H7 (cell line): Measurements from ENCODE around the gene SNX19. TPM values are rescaled to one million over a fixed set of nuclear protein-coding genes. Genes with fewer than 3 reads are reported as not detected.

ENCODE experiments used
- DNase-seq: peaks from one replicate; pipeline ENCODE4 v3.0.0; 2012
- H3K27me3 ChIP-seq: 2 replicates; pipeline ENCODE4 v1.6.0; 2011; ENCODE audit warnings: mild to moderate bottlenecking, low read length; ENCODE audit not compliant: control insufficient read depth, insufficient read depth
- H3K36me3 ChIP-seq: replicated peaks from 2 replicates; pipeline ENCODE4 v1.5.1; 2011; ENCODE audit warnings: low read length; ENCODE audit not compliant: control insufficient read depth, insufficient read depth
- H3K4me3 ChIP-seq: 2 replicates; pipeline ENCODE4 v1.5.1; 2011; ENCODE audit warnings: low read depth, mild to moderate bottlenecking, control low read depth, low read length, moderate library complexity; ENCODE audit not compliant: insufficient read depth
- total RNA-seq: library from RNA; depleted of rRNA; stranded (reverse); fragments of >200 nt; shearing (Covaris generic); gene quantifications from 2 replicates; pipeline ENCODE4 v1.2.3, GENCODE V29; 2014

Gene SNX19
- total RNA-seq, 1 experiment from 2014 or later, result 22.7 TPM

DNA sequence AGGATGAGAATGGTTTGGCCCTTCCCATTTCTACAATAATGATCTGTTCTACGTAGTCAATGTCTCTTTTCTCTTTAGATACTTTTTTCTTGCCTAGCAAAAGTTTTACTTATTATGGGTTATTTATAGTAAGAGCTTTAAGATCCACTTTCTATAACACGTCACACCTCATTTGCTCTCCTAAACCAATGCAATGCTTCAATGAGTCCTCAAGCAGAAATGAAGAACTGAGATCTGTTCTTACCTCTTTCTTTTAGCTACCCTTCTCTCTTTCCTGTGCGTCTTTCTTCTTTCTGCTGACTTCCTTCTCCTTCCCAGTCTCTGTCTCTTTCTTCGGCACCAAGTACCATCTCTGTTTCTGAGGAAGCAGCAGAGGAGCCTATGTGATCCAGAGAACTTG is 61.8 kb downstream of the SNX19 start:
- Histone ChIP-seq H3K4me3 (no peak overlapping the region), H3K36me3 (no peaks in the 10 kb centered on the region), H3K27me3 (no peaks in the 10 kb centered on the region)
- no peak for DNase-seq

DNA sequence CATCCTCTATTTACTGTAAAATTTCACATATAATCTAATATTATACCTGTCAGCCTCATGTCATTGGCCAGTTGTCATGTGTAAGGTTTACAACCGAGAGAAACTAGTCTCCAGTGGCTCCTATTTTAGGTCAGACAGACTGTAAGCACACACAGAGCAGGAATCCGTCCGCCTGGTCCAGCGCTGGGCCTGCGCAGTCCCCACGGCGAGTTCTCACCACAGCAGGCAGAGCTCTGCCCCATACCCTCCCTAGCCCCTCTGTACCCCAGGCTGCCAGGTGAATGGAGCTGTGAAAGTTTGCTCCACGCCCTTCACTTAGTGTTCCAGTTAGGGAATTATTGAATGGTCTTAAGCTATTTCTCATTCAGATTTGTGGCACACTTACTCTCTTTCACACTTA is 63.7 kb downstream of the SNX19 start:
- Histone ChIP-seq H3K4me3 (no peak overlapping the region), H3K27me3 (no peaks in the 10 kb centered on the region), H3K36me3 (no peaks in the 10 kb centered on the region)
- DNase-seq, result no peak

- DNase-seq, result no peak
- Histone ChIP-seq H3K36me3 (no peaks in the 10 kb centered on the region), H3K4me3 (no peak overlapping the region), H3K27me3 (no peaks in the 10 kb centered on the region)
Observed at GRCh38 chr11:130850185-130850944, 65.9 kb downstream of the SNX19 start.

- Histone ChIP-seq H3K36me3 (no peaks in the 10 kb centered on the region), H3K27me3 (no peaks in the 10 kb centered on the region), H3K4me3 (no peak overlapping the region)
- no peak for DNase-seq
Observed at GRCh38 chr11:130849215-130849568, 67.1 kb downstream of the SNX19 start.

DNA sequence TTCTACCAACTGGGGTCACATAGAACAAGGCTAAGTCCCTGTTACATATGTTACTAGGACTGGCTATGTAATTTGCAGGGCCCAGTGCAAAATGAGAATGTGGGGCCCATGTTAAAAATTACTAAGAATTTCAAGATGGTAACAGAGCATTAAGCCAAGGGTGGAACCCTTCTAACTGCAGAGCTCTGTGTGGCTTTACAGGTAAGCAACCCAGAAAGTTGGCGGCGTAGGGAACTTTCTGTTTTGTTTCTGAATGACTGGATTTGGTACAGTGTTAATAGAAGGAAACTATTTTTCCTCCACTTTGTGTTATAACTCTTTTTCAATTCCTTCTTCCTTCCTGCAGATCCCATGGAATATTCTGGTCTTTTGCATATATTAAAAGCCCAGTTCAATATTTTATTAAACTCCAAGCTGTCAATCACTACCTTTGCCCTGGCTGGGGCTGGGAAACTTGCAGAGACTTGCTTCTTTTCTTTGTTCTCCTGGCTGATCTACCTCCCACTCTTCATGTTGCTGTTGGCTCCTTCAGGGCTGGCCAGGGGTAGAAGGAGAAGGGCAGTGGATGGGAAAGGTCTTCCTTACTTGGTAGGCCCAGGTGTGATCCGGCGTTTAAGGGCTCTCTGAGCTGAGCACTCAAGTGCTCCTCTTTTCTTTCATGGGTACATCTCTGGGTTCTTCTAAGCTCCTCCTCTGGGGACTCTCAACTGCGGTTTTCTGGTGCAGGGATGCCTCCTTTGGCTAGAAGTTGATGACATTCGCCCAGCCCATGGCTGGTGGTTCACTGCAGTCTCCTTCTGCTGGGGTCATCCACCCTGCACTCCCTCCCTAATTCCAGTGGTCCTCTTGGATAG is 67.7 kb downstream of the SNX19 start:
- Histone ChIP-seq H3K36me3 (no peaks in the 10 kb centered on the region), H3K4me3 (no peak overlapping the region), H3K27me3 (no peaks in the 10 kb centered on the region)
- DNase-seq, result no peak

DNA sequence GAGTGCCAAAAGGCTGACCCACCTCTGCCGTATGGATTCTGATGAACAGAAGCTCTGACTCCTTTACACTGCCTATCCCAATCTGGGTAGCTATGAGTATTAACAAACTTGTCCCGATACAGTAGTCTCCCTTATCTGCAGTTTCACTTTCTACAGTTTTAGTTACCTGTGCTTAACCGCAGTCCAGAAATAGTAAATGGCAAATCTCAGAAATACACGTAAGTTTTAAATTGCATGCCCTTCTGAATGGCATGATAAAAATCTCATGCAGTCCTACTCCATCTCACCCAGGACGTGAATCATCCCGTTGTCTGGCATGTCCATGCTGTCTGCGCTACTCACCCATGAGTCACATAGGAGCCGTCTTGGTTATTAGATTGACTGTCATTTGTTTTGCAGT is 68.8 kb downstream of the SNX19 start:
- H3K4me3 ChIP-seq, result no peak overlapping the region
- H3K36me3 ChIP-seq, result no peaks in the 10 kb centered on the region
- no peaks in the 10 kb centered on the region for H3K27me3 ChIP-seq
- no peak for DNase-seq

- H3K27me3 ChIP-seq, result no peaks in the 10 kb centered on the region
Observed at GRCh38 chr11:130846606-130847005, 69.7 kb downstream of the SNX19 start.

GRCh38 chr11:130842001-130842400 is 74.3 kb downstream of the SNX19 start:
- DNase-seq, result no peak
- Histone ChIP-seq H3K27me3 (no peaks in the 10 kb centered on the region), H3K4me3 (no peak overlapping the region), H3K36me3 (no peaks in the 10 kb centered on the region)

More at GRCh38 chr11:130846606-130847005, 69.7 kb downstream of the SNX19 start:
- no peak for DNase-seq
- Histone ChIP-seq H3K4me3 (no peak overlapping the region), H3K36me3 (no peaks in the 10 kb centered on the region)

DNA sequence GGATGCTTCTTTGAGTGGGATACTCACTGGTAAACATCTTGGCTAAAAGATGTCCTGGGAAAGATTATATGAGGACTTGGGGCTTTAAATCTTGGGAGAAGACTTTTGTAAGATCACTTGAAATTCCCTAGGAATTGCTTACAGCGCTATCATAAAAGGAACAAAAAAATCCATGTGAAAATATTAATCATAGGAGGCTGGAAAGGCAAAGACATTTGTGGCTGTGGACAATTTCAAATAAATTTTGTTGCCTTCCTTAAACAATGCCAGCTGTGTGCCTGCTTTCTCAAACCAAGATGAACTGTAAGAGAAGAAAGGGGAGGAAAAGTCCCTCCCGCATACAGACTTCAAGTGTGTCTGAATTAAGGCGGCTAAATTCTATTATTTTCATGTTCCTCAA is 75.6 kb downstream of the SNX19 start:
- Histone ChIP-seq H3K36me3 (no peaks in the 10 kb centered on the region), H3K4me3 (no peak overlapping the region), H3K27me3 (no peaks in the 10 kb centered on the region)
- DNase-seq, result no peak

DNA sequence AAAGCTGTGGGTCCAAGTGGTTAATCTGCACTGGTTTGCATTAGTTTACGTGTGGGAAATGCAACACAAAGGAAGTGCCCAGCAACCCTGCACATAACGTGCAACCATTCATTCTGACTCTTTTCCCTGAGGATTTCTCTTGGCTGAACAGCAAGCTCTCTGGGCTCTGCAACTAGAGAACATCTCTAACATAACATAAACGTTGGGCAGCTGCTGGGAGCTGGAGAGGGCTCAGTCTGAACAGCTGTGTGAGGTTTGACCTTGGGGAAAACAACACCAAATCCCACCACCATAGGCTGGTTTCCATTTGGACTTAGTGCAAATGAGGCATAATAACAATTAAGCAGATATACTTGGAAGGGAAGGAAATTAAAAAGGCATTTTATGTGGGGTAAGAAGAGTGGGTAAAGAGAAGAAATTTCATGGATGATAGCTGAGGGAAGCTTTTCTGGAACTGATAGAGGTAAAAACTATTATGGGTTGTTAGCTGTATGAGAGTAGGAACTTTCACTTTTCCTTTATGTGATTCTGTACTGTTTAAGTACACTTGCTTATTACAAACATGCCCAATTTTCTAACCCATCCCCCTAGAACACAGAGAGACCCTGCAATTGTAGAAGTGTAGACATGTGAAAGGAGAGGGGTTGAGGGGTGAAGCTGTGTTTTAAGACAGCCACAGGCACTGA is 76.2 kb downstream of the SNX19 start:
- Histone ChIP-seq H3K36me3 (no peaks in the 10 kb centered on the region), H3K27me3 (no peaks in the 10 kb centered on the region), H3K4me3 (no peak overlapping the region)
- DNase-seq, result no peak

DNA sequence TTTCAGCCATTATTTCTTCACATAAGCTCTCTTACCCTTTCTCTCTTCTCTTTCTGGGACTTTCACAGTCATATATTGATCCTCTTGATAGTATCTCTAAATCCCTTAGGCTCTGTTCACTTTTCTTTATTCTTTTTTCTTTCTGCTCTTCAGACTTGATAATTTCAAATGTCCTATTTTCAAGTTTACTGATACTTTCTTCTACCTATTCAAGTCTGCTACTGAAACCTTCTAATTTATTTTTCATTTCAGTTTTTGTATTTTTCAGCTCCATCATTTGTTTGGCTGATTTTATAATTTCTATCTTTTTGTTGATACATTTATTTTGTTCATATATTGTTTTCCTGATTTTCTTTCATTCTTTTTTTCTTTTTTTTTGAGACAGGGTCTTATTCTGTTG is 79.1 kb downstream of the SNX19 start:
- no peak for DNase-seq
- Histone ChIP-seq H3K36me3 (no peaks in the 10 kb centered on the region), H3K4me3 (no peak overlapping the region), H3K27me3 (no peaks in the 10 kb centered on the region)

DNA sequence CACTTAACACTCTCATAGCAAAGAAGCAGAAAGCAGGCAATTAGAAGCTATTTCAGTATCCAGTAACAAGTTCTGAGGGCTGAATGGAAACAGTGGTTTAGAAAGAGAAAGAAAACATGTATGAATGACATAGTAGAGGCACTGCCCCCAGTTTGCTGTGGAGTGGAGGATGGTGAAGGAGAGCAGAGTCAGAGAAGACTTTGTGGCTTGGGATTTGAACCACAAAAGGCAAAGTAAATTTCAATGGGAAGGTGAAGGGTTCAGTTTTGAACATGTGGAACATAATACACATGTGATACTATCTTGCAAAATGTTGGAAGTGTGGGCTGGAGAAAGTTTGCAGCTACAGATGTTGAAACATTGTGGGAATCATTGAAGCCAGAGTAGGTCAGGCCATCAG is 81.4 kb downstream of the SNX19 start:
- DNase-seq, result no peak

GRCh38 chr11:130832566-130833425 is 83.5 kb downstream of the SNX19 start:
- Histone ChIP-seq H3K27me3 (no peaks in the 10 kb centered on the region; the same call in 1 of the 2 replicates), H3K4me3 (no peak overlapping the region), H3K36me3 (no peaks in the 10 kb centered on the region)
- no peak for DNase-seq

More for the DNA sequence above, 81.4 kb downstream of the SNX19 start:
- no peak overlapping the region for H3K4me3 ChIP-seq
- H3K27me3 ChIP-seq, result no peaks in the 10 kb centered on the region; the same call in 1 of the 2 replicates
- H3K36me3 ChIP-seq, result no peaks in the 10 kb centered on the region

GRCh38 chr11:130831976-130832375 is 84.3 kb downstream of the SNX19 start:
- DNase-seq, result no peak
- Histone ChIP-seq H3K4me3 (no peak overlapping the region), H3K27me3 (no peaks in the 10 kb centered on the region; the same call in 1 of the 2 replicates), H3K36me3 (no peaks in the 10 kb centered on the region)
